HL-60 (cell line): ENCODE measurements around the gene COX18.
A peak's percentile ranks its signal among the peaks of the same experiment; 100 is the strongest.

Experiments
- CTCF ChIP-seq: IDR thresholded peaks from one replicate; pipeline ENCODE4 v1.5.1; 2011; ENCODE audit warnings: low read length, control low read depth, inconsistent platforms; ENCODE audit not compliant: insufficient read depth
- POLR2AphosphoS5 ChIP-seq: IDR thresholded peaks from 2 replicates; pipeline ENCODE4 v1.6.1; 2012; ENCODE audit warnings: low read depth
- REST ChIP-seq: IDR thresholded peaks from 2 replicates; pipeline ENCODE4 v1.6.1; 2012; ENCODE audit warnings: low read depth; ENCODE audit not compliant: insufficient replicate concordance

- TF ChIP-seq CTCF = no peak
- peak; percentile 62 for TF ChIP-seq REST
- peak; percentile 55; the same call in 1 of the 2 replicates for TF ChIP-seq POLR2AphosphoS5
Observed at GRCh38 chr4:73068491-73069337, 802 bp downstream of the COX18 start.
